ENCODE data around the gene DUSP6. TPM values are rescaled to one million over a fixed set of nuclear protein-coding genes. Genes with fewer than 3 reads are reported as not detected.

DUSP6 gene
- total and polyA plus RNA-seq, 8 donors = 5.3 to 26.1 (median 12.8) TPM

DNA sequence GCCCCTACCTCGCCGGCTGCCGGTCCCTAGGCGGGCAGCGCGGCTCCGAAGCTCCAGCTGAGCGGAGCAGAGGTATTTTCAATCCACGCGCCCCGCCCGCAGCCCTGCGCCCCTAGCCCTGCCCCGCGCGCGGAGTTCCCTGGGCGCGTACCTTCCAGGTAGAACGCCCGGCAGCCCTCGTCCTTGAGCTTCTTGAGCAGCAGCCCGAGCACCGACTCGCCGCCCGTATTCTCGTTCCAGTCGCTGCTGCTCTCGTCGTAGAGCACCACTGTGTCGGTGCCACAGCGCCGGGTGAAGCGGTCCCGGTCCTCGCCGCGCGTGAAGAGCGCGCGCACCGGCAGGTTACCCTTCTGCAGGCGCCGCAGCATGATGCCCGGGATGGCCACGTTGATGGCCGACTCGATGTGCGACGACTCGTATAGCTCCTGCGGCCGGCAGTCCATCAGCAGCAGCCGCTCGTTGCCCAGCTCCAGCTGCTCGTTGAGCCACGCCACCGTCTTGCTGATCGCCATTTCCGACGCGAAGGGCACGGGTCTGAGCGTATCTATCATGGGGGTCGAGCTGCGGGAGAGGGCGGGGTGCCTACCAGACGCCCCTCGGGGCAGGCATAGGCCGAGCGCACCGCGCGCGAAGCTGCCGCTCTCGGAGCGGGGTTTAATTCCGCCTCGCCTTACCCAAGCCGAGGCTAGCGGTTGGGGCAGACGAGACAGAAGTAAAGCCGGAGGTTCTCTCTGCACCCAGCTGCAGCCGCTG is 636 bp downstream of the DUSP6 start:
- Histone ChIP-seq H3K36me3 (no peaks in the 10 kb centered on the region), H3K4me1 (peaks cover 15 to 27% (median 27%) of the 10 kb centered on the region in 3 donors), H3K27me3 (no peaks in the 10 kb centered on the region), H3K9me3 (no peaks in the 10 kb centered on the region), H3K4me3 (peak overlapping the region; percentile 69 to 82 (median 76)), H3K27ac (peak overlapping the region; percentile 98 to 100 (median 99))
- no peak for TF ChIP-seq CTCF (IDR thresholded peaks at IDR 0.05)
- WGBS, 2 donors = 0% methylated on average over 80 to 87 of the region's 87 CpGs
- intact Hi-C loops (cut with DNase I) = loop anchor here in 1 of 3 donors (10.0 kb wide), 1 partner anchor 103 kb away; no protein-coding TSS in a partner anchor
- ATAC-seq = peak; percentile 3 to 8 (median 6)
- no peak for FAIRE-seq
- DNase-seq = peak; percentile 45 to 84 (median 62)

DNA sequence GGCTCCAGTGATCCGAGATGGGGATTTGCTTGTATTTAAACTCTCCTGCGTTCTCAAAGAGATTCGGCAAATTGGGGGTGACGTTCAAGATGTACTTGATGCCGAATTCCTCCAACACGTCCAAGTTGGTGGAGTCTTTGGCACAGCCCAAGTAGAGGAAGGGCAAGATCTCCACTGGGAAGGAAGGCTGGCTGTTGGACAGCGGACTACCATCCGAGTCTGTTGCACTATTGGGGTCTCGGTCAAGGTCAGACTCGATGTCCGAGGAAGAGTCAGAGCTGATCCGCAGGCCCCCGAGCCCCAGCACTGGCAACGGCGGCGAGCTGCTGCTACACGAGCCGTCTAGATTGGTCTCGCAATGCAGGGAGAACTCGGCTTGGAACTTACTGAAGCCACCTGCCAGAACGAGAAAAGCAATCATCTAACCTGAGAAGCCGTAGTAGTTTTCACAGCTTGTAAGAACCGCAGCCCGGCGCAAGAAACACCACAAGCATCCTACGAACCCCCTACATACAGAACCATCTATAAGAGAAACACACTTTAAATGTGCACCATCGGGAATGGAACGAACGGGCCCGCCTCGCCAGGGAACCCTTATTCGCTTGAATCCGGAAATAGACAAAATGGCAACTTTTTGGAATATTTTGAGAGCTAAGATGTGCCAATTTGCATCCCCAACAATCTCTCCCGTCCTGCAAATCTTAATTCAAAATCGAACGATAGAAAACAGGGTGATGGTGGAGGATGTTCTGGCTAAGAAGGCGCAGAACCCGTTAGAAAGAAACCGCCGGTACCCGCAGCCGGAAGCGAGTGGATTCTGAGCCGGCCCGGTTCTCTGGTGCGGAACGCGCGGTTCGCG is 1.4 kb downstream of the DUSP6 start:
- no peak for FAIRE-seq

GRCh38 chr12:89350260-89350629 is 2.1 kb downstream of the DUSP6 start:
- FAIRE-seq (no peak), DNase-seq (no peak), ATAC-seq (no peak)
- TF ChIP-seq CTCF (IDR thresholded peaks at IDR 0.05) = no peak
- intact Hi-C loops (cut with DNase I) = loop anchor here in 1 of 3 donors (10.0 kb wide), 1 partner anchor 105 kb away; no protein-coding TSS in a partner anchor
- 18 to 26% methylated on average over 7 of the region's 7 CpGs for WGBS, 2 donors
- Histone ChIP-seq H3K27me3 (no peaks in the 10 kb centered on the region), H3K4me1 (peaks cover 9 to 29% (median 28%) of the 10 kb centered on the region in 3 donors), H3K36me3 (no peaks in the 10 kb centered on the region), H3K4me3 (peak overlapping the region; percentile 69 to 82 (median 76)), H3K9me3 (no peaks in the 10 kb centered on the region), H3K27ac (peak overlapping the region in 3 of 4 donors; percentile 99 to 100 (median 99))

More for the DNA sequence above, 1.4 kb downstream of the DUSP6 start:
- Histone ChIP-seq H3K27ac (peak overlapping the region; percentile 98 to 100 (median 99)), H3K36me3 (no peaks in the 10 kb centered on the region), H3K4me3 (peak overlapping the region; percentile 69 to 82 (median 76)), H3K27me3 (no peaks in the 10 kb centered on the region), H3K4me1 (peaks cover 12 to 30% (median 28%) of the 10 kb centered on the region in 3 donors), H3K9me3 (no peaks in the 10 kb centered on the region)
- intact Hi-C loops (cut with DNase I) = loop anchor here in 1 of 3 donors (10.0 kb wide), 1 partner anchor 104 kb away; no protein-coding TSS in a partner anchor
- WGBS, 2 donors = 2 to 4% methylated on average over 49 to 51 of the region's 51 CpGs
- TF ChIP-seq CTCF (IDR thresholded peaks at IDR 0.05) = no peak
- peak in 2 of 6 donors; percentile 65 to 66 for DNase-seq
- no peak for ATAC-seq

DNA sequence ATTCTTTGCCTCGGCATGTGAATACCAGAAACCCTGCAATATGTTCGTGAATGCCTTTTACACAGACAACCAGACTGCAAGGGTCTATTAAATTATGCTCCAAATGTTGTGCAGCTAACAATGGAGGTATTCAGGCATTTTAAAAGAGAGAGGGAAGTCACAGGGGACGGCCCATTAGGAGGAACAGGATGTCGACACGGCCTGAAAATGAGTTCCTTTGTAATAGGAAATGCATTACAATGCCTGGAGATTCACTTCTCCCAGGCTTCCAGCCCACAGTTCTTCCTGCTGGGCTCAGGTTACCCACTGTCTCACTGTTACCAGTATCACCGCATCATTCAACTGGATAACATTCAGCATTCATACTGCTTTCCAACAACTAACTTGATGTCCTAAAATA is 2.5 kb downstream of the DUSP6 start:
- TF ChIP-seq CTCF (IDR thresholded peaks at IDR 0.05) = no peak
- WGBS, 2 donors = 18 to 24% methylated on average over 6 of the region's 6 CpGs

More for the DNA sequence above, 2.5 kb downstream of the DUSP6 start:
- no peaks in the 10 kb centered on the region for H3K9me3 ChIP-seq
- peak overlapping the region in 2 of 4 donors; percentile 99 to 100 for H3K27ac ChIP-seq
- H3K36me3 ChIP-seq = no peaks in the 10 kb centered on the region
- DNase-seq (no peak), FAIRE-seq (no peak), ATAC-seq (no peak)
- peaks cover 13 to 33% (median 31%) of the 10 kb centered on the region in 3 donors for H3K4me1 ChIP-seq
- H3K27me3 ChIP-seq = no peaks in the 10 kb centered on the region
- intact Hi-C loops (cut with DNase I) = loop anchor here in 1 of 3 donors (10.0 kb wide), 1 partner anchor 105 kb away; no protein-coding TSS in a partner anchor
- peak overlapping the region in 3 of 4 donors; percentile 69 to 82 (median 79) for H3K4me3 ChIP-seq
